Hematopoietic multipotent progenitor cell treated with erythropoietin and hydrocortisone succinate and interleukin-3 and kit ligand, for 6 days (in vitro differentiated cells): ENCODE measurements around the gene HIGD2B.
A peak's percentile ranks its signal among the peaks of the same experiment; 100 is the strongest.
"Not testable (repeated sequence)": the region's sequence is repeated elsewhere in the genome, so short reads cannot be mapped to it uniquely, and the experiment has no call there.

Experiments used
- DNase-seq: peaks from one replicate; pipeline ENCODE4 v3.0.0-alpha.2; 2015

HIGD2B gene

GRCh38 chr15:72671525-72671924, 14.5 kb downstream of the HIGD2B start:
- no peak for DNase-seq

DNA sequence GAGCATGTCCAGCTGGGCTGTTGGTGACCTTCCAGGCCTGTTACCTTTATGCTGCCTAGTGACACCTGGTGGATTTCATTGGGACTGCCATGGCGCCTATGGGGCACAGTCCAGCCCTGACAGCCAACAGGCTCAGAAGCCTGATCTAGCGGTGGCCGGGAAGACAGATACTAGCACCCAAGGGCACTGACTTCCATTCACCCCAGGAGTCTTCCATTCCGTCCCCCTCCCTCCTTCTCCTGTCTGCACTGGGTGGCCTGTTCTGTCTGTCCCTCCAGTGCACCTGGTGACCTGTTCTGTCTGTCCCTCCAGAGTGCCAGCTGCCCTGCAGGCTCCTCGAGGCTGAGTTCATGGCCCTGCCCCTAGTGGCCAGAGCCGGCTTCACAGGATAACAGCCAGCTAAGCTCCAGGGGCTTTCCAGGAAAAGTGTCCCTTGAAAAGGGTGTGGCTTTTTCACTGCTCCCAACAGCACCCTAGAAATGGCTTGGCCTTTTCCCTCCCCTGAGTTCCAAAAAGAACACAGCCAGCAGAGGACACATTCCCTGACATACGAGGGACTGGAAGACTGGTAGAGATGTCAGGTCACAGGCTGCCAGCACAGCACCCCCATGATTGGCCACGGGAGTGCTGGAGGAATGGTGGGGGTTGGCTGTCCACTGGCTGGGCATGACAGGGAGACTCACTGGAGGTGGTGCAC, 15.2 kb downstream of the HIGD2B start:
- DNase-seq: peak; percentile 80

DNA sequence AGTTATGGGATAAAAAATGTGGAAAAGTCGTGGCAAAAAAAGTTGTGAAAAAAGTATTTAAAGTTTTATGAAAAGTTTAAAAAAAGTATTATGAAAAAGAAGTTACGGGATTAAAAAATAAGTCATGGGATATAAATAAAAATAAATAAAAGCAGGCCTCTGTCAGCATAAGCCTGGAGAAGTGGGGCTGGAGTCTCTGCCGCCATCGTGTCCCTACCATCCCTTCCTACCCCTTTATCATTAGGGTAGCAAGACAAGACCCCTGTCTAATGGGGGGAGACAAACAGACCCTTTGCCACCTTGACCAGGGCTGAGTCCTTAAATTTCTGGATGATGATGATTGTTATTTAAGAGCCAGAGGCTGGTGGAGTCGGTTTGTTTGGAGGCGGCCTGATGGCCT, 16.2 kb downstream of the HIGD2B start:
- DNase-seq: not testable (repeated sequence)

DNA sequence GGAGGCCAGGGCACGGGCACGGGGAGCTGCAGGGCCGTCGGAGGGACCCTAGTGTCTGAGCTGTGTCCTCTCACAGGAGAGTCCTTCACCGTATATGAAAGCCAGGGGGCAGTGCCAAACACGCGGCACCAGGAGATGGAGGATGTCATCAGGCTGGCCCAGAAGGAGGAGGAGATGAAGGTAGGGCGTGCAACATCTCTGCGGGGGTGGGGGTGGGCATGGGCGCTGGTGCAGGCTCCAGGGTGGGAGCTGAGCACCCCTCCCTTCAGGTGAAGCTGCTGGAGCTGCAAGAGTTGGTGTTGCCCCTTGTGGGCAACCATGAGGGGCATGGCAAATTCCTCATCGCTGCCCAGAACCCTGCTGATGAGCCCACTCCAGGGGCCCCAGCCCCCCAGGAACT, 20.3 kb downstream of the HIGD2B start:
- not testable (repeated sequence) for DNase-seq

DNA sequence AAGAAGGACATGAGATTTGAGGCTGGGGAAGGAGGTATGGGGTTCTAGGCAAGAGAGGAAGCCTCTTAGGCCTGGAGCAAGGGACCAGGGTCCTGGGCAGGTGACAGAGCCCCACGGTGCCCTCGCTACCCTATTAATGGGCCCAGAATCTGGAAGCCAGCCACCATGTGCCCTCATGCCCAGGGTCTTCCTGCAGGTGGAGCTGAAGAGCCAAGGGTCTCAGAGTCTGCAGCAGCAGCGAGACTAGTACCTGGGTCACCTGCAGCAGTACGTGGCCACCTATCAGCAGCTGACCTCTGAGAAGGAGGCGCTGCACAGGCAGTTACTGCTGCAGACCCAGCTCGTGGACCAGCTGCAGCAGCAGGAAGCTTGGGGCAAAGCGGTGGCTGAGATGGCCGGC, 22.1 kb downstream of the HIGD2B start:
- not testable (repeated sequence) for DNase-seq

- not testable (repeated sequence) for DNase-seq
Observed at GRCh38 chr15:72661081-72661480, 24.9 kb downstream of the HIGD2B start.

GRCh38 chr15:72656014-72656413, 30.0 kb downstream of the HIGD2B start:
- DNase-seq: not testable (repeated sequence)

GRCh38 chr15:72654397-72654796, 31.6 kb downstream of the HIGD2B start, which contains the start of gene GOLGA6B:
Gene GOLGA6B, plus strand, starts transcription at chr15:72654697. Its CDS starts 41 bp downstream, at chr15:72654738.
- not testable (repeated sequence) for DNase-seq

DNA sequence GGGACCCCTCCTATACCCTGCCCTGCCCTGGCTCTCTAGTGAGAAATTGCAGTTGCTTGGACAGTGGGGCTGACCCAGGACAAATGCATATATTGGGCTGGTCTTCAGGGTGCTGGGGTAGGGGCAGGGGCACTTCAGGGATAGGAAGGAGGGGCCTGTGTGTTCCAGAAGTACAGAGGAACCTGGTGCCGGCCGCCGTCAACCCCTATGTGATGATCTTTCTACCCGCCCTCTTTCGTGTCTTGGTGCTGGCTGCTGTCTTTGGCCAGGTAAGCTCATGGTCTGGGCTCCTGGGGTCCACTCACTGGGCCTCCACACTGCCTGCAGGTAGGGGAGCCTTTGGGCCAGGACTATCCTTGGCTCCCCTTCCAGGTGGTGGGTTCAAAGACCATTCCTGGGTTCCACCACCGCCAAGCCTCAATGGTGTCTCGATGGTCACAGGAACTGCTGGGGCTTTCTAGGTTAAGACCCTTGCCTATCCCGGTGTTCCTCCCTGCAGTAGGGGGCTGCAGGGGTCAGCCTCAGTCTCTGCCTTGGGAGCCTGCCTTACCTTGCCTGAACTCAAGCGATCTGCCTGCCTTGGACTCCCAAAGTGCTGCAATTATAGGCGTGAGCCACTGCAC, 37.2 kb downstream of the HIGD2B start:
- not testable (repeated sequence) for DNase-seq

GRCh38 chr15:72642271-72642670, 43.7 kb downstream of the HIGD2B start:
- DNase-seq: not testable (repeated sequence)

DNA sequence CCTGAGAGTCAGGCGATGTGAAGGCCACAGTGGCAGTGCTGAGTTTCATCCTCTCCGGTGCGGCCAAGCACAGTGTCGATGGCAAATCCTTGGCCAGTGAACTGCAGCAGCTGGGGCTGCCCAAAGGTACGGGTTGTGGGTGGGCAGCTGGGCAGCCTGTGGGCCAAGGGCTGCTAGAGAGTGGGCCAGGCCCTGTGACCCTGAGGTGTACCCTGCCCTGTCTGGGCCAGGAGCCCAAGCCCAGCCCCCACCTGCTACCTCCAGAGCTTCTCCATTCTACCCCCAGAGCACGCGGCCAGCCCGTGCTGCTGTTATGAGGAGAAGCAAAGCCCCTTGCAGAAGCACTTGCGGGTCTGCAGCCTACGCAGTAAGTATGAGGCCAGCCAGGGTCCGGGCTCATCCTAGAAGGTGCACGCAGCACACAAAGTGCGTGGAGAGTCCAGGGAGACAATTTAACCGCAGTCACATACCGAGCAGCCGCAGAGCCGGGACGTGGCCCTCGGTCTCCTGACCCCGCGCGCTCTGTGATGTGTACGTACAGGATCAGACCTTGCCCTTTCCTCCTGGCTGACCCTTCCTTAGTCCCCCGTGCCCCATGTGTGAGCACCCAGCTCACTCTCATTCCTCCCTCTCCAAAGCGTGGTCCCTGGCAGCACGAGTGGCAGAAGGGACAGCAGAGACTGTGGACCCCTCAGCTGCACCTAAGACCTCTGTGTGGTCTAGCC, 46.1 kb downstream of the HIGD2B start:
- DNase-seq: not testable (repeated sequence)

- peak; percentile 83 for DNase-seq
Observed at GRCh38 chr15:72636519-72637282, 49.3 kb downstream of the HIGD2B start.

DNA sequence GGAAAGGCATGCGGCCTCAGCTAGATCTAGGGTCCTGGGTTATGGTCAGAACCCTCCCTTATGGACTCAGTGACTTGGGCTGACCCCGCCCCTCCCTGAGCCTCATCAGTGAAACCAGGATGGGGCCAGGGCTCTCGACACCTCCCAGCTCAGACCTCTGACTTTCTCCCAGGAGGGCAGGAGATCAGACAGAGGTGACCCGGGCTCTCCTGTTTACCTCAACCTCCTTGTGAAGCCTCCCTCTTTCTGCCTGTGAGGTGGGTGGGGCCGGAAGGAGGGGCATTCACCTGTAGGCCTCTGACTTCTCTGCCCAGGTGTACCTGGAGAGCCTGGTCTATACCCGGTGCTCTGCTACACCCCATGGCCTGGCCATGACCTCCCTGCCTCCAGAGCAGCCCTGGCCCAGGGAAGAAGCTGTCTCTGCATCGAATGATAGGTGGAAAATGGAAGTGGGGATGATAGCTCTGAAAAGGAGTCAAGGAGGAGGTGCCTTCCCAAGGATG, 56.9 kb downstream of the HIGD2B start:
- not testable (repeated sequence) for DNase-seq

DNA sequence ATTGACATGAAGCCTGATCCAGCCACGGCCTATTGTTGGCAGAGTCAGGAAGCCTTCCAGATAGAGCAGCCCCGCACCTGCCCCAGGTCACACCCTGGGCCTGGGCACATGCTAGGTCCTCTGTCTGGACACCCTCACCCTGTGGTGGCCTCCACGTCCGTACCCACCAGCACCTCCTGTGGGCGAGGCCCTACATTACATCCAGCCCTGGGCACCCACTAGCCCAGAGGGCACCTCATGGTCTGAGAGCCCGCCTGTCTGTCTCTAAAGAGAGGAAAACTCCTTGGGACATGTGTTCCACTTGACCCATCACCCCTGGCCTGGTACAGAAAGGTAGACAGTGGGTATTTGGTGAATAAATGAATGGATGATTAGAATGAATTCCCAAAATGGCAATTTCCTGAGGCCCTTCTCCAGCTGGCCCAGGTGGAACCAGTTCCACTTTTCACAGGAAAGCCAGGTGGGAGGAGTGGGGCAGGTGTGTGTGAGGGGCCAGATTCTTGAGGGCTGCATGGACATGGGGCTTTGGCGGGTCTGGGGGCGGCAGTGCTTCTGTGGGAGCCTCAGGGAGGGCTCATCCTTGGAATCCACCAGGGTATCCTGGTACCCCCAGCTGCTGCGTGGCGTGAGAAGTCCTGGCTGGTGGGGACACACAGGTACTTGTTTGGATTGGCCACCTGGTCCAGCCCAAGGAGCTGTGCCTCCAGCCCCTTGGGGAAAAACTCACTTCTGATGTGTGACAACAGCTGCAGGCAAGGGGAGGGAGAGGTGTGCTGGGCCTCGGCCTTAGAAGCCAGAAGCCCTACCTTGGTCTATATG, 57.5 kb downstream of the HIGD2B start:
- peak; percentile 9 for DNase-seq

DNA sequence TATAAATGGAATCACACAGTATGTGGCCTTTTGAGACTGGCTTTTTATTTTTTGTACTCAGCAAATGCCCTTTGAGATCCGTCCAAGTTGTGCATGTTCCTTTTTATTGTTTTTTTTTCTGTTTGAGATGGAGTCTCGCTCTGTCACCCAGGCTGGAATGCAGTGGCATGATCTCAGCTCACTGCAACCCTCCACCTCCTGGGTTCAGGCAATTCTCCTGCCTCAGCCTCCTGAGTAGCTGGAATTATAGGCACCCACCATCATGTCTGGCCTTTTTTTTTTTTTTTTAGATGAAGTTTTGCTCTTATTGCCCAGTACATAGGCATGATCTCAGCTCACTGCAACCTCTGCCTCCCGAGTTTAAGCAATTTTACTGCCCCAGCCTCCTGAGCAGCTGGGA, 59.8 kb downstream of the HIGD2B start:
- not testable (repeated sequence) for DNase-seq
